ENCODE data around the gene PHRF1. TPM values are rescaled to one million over a fixed set of nuclear protein-coding genes. Genes with fewer than 3 reads are reported as not detected.

PHRF1 gene
- total RNA-seq, 1 experiment from 2014 or later = 31.8 TPM

GRCh38 chr11:539971-540481, 36.2 kb upstream of the PHRF1 start:
- CTCF ChIA-PET = interaction anchor here (0.6 kb wide), 1 partner anchor 21 kb away, joined by 3 read pairs; no protein-coding TSS in a partner anchor
- intact Hi-C loops (cut with micrococcal nuclease) = no loop called here
- Mint-ChIP-seq H3K27ac (ENCODE audit: low read depth, unreplicated experiment) (no peak overlapping the region), H3K4me1 (ENCODE audit: insufficient read depth, unreplicated experiment) (no peaks in the 10 kb centered on the region), H3K9me3 (ENCODE audit: unreplicated experiment) (no peaks in the 10 kb centered on the region), H3K36me3 (ENCODE audit: insufficient read depth, unreplicated experiment) (peaks cover 11% of the 10 kb centered on the region), H3K4me3 (ENCODE audit: unreplicated experiment) (no peak overlapping the region), H3K27me3 (ENCODE audit: insufficient read depth, unreplicated experiment) (no peaks in the 10 kb centered on the region)
- no TSS peak for BruUV-seq (replicated peaks)
- POLR2A ChIA-PET = interaction anchor here (0.9 to 1.2 kb wide), 2 partner anchors 15 to 20 kb away, joined by 5 read pairs; no protein-coding TSS in a partner anchor
- TF ChIP-seq CTCF (IDR thresholded peaks at IDR 0.05; ENCODE audit: unreplicated experiment) = no peak
- DNase-seq (ENCODE audit: unreplicated experiment) = no peak

- no peak overlapping the region for H3K4me3 Mint-ChIP-seq (ENCODE audit: unreplicated experiment)
- no peaks in the 10 kb centered on the region for H3K9me3 Mint-ChIP-seq (ENCODE audit: unreplicated experiment)
- DNase-seq (ENCODE audit: unreplicated experiment) = no peak
- no peak overlapping the region for H3K27ac Mint-ChIP-seq (ENCODE audit: low read depth, unreplicated experiment)
- CTCF ChIA-PET = no interaction called here
- H3K27me3 Mint-ChIP-seq (ENCODE audit: insufficient read depth, unreplicated experiment) = no peaks in the 10 kb centered on the region
- POLR2A ChIA-PET = interaction anchor here (0.9 kb wide), 1 partner anchor 19 kb away, joined by 5 read pairs; no protein-coding TSS in a partner anchor
- H3K4me1 Mint-ChIP-seq (ENCODE audit: insufficient read depth, unreplicated experiment) = no peaks in the 10 kb centered on the region
- BruUV-seq (replicated peaks) = no TSS peak
- H3K36me3 Mint-ChIP-seq (ENCODE audit: insufficient read depth, unreplicated experiment) = peaks cover 11% of the 10 kb centered on the region
- TF ChIP-seq CTCF (IDR thresholded peaks at IDR 0.05; ENCODE audit: unreplicated experiment) = no peak
- intact Hi-C loops (cut with micrococcal nuclease) = no loop called here
Observed at GRCh38 chr11:540583-541432, 35.5 kb upstream of the PHRF1 start.

GRCh38 chr11:541433-541885, 34.8 kb upstream of the PHRF1 start:
- TF ChIP-seq CTCF (IDR thresholded peaks at IDR 0.05; ENCODE audit: unreplicated experiment) = no peak
- no peak overlapping the region for H3K27ac Mint-ChIP-seq (ENCODE audit: low read depth, unreplicated experiment)
- BruUV-seq (replicated peaks) = no TSS peak
- peaks cover 11% of the 10 kb centered on the region for H3K36me3 Mint-ChIP-seq (ENCODE audit: insufficient read depth, unreplicated experiment)
- H3K27me3 Mint-ChIP-seq (ENCODE audit: insufficient read depth, unreplicated experiment) = no peaks in the 10 kb centered on the region
- no peaks in the 10 kb centered on the region for H3K4me1 Mint-ChIP-seq (ENCODE audit: insufficient read depth, unreplicated experiment)
- H3K4me3 Mint-ChIP-seq (ENCODE audit: unreplicated experiment) = no peak overlapping the region
- ChIA-PET CTCF (no interaction called here), POLR2A (no interaction called here)
- no peak for DNase-seq (ENCODE audit: unreplicated experiment)
- H3K9me3 Mint-ChIP-seq (ENCODE audit: unreplicated experiment) = no peaks in the 10 kb centered on the region
- intact Hi-C loops (cut with micrococcal nuclease) = no loop called here

- ChIA-PET CTCF (interaction anchor here (1.4 kb wide), 1 partner anchor 9 kb away, joined by 6 read pairs; the partner anchor contains the start of gene HRAS), POLR2A (interaction anchor here (1.0 to 1.3 kb wide), 3 partner anchors 9 to 152 kb away, joined by 3 to 4 read pairs (median 3); no protein-coding TSS in a partner anchor)
- Mint-ChIP-seq H3K4me3 (ENCODE audit: unreplicated experiment) (no peak overlapping the region), H3K9me3 (ENCODE audit: unreplicated experiment) (no peaks in the 10 kb centered on the region), H3K27me3 (ENCODE audit: insufficient read depth, unreplicated experiment) (no peaks in the 10 kb centered on the region), H3K36me3 (ENCODE audit: insufficient read depth, unreplicated experiment) (peaks cover 5% of the 10 kb centered on the region), H3K4me1 (ENCODE audit: insufficient read depth, unreplicated experiment) (no peaks in the 10 kb centered on the region), H3K27ac (ENCODE audit: low read depth, unreplicated experiment) (no peak overlapping the region)
- TF ChIP-seq CTCF (IDR thresholded peaks at IDR 0.05; ENCODE audit: unreplicated experiment) = no peak
- no peak for DNase-seq (ENCODE audit: unreplicated experiment)
- BruUV-seq (replicated peaks) = no TSS peak
- intact Hi-C loops (cut with micrococcal nuclease) = no loop called here
Observed at GRCh38 chr11:544817-545166, 31.5 kb upstream of the PHRF1 start.
